NCI-H2081 treated with DMSO at 0.1 percent for 48 hours (cell line): ENCODE results near the gene DGLUCY.
A peak's percentile ranks its signal among the peaks of the same experiment; 100 is the strongest.
"Not testable (repeated sequence)": the region's sequence is repeated elsewhere in the genome, so short reads cannot be mapped to it uniquely, and the experiment has no call there.

ENCODE experiments used
- DNase-seq: peaks from one replicate; lab custom pipeline; 2025; lab: John Stamatoyannopoulos, UW

The DGLUCY gene

DNA sequence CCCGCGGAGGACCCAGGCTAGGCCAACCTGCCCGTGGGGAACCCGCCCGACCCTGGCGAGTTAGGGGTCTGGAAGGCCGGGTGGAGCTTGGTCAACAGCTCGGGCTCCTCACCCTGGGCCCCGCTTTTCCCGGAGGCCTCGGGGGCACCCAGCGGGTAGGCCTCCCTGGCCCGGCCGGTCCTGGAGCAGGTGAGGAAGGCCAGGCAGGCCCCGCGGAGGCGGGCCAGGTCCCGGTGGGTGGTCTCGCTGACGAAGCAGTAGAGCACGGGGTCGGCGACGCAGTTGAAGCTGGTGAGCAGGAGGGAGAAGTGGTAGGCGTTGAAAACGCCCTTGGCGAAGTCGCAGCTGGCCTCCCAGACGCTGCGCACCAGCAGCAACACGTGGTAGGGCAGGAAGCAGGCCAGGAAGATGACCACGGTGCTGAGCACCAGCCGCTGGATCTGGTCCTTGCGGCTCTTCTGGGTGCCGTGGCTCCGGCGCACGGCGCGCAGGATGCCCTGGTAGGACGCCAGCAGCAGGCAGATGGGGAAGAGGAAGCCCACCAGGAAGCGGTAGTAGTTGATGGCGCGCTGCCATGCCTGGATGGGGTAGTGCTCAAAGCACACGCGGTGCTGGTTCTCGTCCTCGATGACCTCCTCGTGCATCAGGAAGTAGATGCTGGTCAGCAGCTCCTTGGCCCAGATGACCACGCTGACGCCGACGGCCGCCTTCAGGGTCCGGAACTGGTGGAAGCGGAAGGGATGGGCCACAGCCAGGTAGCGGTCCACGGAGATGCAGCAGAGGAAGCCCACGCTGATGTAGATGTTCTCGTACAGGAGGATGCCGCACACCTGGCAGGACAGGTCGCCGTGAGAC, 120.3 kb downstream of the DGLUCY start:
- no peak for DNase-seq

GRCh38 chr14:91234791-91235114, 120.9 kb downstream of the DGLUCY start:
- DNase-seq, result no peak

- no peak for DNase-seq
Measured at GRCh38 chr14:91235841-91236240, 122.0 kb downstream of the DGLUCY start.

- DNase-seq, result no peak
Measured at GRCh38 chr14:91237219-91237618, 123.3 kb downstream of the DGLUCY start.

- no peak for DNase-seq
Measured at GRCh38 chr14:91238085-91238484, 124.2 kb downstream of the DGLUCY start.

- DNase-seq, result no peak
Measured at GRCh38 chr14:91238661-91239060, 124.8 kb downstream of the DGLUCY start.

- no peak for DNase-seq
Measured at GRCh38 chr14:91241863-91242262, 128.0 kb downstream of the DGLUCY start.

DNA sequence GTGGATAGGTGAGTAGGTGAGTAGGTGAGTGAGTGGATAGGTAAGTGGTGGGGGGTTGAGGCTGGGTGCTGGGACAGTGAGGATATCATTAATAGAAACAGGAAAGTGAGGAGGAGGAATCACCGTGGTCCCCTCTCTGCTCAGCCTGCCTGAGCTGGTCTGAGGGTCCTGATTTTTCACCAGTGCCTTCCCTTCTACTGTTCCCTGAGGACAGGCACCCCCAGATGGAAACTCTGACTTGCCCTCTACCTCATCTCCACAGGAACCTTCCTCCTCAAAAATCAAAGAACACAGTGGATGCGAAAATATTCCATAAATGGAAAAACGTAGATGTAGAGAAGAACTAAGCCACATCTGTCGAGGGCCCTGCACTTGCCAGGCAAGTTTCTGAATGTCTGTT, 128.8 kb downstream of the DGLUCY start:
- no peak for DNase-seq

DNA sequence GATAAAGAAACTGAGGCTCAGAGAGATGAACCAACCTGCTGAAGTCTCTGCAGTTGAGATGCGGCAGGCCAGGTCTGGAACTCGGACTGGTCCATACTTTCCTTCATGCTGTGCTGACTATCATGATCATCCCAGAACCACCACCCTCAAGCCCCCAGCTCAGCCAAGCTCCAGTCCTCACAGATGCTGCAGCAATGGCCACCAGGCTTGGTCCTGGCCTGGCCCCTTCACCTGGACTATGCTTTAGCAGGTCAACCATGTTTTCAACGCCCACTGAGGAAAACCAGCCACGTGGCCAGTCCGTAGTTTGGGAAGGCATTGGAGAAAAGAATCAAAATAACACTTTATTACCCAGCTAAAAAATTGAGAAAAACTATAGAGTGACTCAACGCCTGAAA, 129.2 kb downstream of the DGLUCY start:
- DNase-seq, result no peak

GRCh38 chr14:91244501-91244901, 130.6 kb downstream of the DGLUCY start, which contains the start of gene GPR68:
Gene GPR68, minus strand, starts transcription at chr14:91244704. Its CDS starts 9,654 bp downstream, at chr14:91235050.
- DNase-seq, result no peak

GRCh38 chr14:91245029-91245428, 131.2 kb downstream of the DGLUCY start:
- no peak for DNase-seq

- DNase-seq, result not testable (repeated sequence)
Measured at GRCh38 chr14:91245616-91246015, 131.7 kb downstream of the DGLUCY start.

DNA sequence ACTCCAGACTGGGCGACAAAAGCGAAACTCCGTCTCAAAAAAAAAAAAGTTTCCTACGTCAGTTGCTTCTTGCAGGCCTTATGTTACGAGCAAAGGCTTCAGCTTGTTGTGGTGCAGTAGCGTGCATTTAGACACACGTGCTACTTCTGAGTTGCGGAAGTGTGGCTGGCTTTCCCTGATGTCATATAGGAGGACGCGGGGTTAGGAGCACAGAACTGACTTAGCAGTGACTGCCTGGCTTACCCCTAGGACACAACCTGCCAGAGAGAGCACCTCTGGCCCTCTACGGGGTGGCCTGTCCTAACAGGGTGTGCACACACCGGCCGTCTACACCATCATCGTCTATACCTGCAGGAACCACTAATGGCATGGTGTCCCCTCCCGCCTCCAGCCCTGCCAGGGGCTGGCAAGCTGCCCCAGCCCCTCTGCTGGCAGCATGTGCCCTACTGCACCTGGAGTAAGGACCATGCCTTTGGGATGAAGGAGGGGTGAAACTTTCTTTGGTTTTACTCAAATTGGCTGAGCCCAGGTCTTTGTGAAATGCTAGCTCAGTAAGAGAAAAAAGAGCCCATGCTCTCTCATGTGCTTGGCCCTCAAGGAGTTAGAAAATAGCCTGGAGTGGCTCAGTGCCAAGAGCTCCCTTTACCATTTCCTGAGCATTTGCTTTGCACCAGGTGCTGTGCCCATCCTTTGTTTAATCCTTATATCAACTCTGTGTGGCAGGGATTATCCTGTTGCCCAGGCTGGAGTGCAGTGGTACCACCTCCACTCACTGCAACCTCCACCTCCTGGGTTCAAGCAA, 132.4 kb downstream of the DGLUCY start:
- peak; percentile 34 for DNase-seq

DNA sequence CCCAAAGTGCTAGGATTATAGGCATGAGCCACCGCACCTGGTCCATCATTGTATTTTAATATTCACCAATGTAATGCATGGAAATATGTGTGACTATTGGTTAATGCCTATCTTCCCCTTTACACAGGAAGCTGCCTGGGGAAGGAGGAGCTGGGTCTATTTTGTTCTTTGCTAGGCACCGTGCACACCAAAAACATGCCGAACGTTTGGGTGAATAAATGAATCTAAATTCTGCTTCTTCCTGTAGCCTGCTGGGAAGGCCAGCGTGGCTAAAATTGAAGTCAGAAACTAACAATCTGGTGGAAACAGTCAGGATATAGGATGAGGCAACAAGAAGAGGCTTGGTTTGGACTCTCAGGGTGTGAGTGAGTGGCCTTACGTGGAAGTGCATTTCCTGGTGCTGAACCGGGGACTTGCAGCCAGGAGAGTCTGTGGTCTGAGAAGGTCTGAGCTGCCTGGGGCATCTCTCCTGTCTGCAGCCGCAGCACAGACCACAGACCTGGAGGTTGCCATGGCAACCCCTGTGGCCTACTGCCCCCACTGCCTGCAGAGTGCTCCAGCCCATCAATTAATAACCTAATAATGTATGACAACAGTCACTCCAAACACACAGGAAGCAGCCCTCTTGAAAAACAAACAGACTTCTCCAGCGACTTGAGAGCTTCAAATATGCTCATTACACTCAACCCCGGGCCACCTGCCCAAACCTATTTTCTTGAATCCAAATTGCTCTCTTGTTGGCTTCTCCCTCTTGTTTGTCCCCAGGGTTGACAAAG, 136.2 kb downstream of the DGLUCY start:
- peak; percentile 14 for DNase-seq

DNA sequence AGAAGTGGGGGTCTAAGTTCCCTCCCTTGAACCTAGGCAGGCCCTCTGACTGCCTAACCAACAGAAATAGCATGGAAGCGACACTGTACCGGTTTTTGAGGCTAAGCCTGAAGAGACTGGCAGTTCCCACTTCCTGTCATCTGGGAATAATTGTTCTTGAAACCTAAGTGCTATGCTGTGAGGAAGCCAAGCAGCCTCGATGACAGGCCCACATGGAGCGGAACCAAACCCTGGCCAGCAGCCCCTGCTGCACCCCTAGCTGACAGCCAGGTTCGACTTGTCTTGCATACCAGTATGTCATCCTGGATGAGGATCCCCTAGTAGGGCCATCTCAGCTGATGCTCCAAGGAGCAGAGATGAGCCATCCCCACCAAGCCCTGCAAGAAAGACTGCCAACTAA, 137.0 kb downstream of the DGLUCY start:
- DNase-seq, result no peak

DNA sequence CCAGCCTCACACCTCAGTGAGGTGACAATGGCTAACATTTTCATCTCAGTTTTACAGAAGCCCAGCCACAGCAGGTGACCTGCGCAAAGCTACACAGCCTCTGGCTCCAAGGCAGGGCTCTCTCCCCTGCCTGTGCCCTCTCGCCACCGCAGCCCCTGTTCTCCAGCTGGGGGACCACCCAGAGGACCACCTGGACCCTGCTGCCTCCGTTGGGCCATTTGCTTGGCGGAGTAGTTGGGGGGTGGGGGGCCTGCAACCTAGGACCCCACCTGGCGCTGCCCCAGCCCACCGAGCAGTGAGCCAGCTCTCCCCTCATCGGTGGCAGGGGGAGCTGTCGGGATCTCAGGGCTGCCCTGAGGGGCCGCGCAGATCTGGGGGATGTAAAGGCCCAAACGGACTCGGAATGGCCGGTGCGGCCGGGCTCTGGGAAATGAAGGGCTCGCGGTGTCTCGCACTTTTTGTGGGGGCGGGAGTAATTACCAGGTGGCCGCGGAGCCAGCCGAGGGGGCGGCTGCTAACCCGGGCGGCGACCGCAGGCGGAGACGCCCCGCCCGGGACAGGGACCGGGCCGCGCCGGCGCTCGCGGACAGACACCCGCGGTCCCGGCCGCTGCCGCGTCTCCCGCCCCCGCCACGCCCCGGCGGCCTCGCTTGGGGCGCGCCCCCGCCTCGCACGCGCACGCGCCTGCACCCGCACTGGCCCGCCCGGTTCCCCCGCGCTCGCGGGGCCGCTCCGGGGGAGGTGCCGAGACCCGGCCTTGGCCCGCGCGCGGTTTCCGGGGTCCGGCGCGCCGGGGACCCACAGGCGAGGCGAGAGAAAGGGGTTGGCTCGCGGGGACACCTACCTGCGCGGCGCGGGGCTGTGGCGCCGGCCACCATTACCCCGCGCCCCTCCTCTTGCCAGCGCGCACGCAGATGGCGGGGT, 139.3 kb downstream of the DGLUCY start:
- DNase-seq, result no peak

GRCh38 chr14:91253795-91254323, 140.0 kb downstream of the DGLUCY start:
- no peak for DNase-seq

DNA sequence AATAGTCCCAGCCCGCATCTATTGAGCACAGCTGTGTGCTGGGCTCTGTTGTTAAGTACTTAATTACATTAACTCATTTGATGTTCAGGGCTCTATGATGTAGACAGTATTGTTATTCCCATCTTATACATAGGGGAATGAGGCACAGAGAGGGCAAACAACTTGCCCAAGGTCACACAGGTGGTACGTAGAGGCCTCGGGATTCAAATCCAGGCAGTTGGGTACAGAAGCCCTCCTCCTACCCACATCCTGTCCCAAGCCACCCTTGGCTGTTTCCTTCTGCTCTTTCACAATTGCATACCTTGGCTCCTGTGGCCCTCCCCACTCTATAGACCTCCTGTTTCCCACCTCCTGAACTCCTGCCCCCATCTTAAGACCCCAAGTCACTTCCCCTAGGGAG, 140.6 kb downstream of the DGLUCY start:
- DNase-seq, result no peak

GRCh38 chr14:91255026-91255695, 141.3 kb downstream of the DGLUCY start:
- no peak for DNase-seq

DNA sequence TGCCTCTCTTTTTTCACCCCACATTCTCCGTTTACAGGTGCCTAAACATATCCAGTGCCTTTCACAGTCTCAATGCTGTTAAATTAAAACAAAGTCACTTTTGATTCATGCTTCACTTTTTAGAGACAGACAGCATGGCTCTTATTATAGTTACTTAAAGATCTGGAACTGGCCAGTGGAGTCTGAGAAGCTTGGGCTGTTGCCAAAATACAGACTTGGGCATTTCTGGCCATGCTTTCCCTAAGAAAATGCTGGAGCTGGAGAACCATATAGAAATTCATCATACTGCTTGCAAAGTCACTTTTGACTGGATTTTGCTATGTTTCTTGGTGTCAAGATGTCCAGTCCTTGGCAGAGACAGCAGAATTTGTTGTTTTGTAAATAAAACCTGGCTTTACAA, 142.8 kb downstream of the DGLUCY start:
- no peak for DNase-seq
